Measurements from ENCODE around the gene PHACTR4.
A peak's percentile ranks its signal among the peaks of the same experiment; 100 is the strongest.
"Not testable (repeated sequence)": the region's sequence is repeated elsewhere in the genome, so short reads cannot be mapped to it uniquely, and the experiment has no call there.

The PHACTR4 gene

DNA sequence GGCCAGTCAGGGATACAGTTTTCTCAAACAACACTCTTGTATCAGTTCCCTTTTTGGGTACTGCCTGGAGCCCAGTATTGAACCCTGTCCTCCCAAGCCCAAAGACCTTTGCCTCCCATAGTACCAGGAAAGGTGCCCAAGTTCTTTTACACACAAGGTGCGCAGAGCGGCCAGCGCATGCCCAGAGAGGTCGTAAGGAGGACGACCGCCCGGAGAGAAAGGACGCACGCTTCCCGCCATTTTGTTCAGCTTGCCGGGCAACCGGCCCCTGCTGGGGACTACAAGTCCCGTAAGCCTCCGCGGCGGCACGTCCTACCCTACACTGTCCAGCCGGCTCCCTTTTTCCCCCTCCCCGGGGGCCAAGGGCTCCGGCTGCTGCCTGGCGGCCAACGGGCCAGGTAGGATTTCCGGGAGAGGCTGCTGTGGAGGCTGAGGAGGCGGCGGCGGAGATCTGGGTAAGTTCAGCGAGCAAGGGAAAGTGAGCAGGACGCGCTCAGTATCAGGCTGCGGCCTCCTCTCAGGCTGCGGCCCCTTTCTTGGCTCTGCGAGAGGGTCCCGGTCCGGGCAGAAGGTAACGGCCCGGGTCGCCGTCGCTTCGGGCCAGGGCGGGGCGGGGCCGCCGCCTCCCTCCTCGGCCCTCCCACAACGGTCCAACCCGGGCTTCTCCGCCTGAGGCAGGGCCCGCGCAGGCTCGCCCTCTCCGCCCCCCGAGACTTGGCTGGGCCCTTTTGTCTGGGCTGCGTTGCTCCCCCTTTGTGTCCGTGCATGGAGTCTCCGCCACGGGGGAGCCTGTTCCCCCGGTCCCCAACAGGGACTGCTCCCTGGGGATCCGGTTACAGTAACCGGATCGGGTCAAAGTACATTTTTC is at the start of gene PHACTR4:
TSS of gene PHACTR4 (plus strand) at position 370 of the 868 bp plus-strand sequence. CDS start 37,708 bp downstream, outside the sequence.
- Histone ChIP-seq H3K27ac (peak within 1 kb of the TSS; percentile 91), H2AFZ (peak within 1 kb of the TSS; percentile 91), H3K36me3 (ENCODE audit: control insufficient read depth, insufficient read depth, low read length) (no peaks in the 10 kb centered on the region), H3K9me3 (ENCODE audit: control insufficient read depth, low read length) (no peaks in the 10 kb centered on the region), H3K79me2 (peaks cover 3% of the 10 kb centered on the region), H3K4me1 (no peaks in the 10 kb centered on the region), H3K4me2 (ENCODE audit: low read length) (peak within 1 kb of the TSS; percentile 98), H3K27me3 (ENCODE audit: control insufficient read depth, insufficient read depth, low read length) (no peaks in the 10 kb centered on the region), H3K4me3 (ENCODE audit: low read depth, low read length) (peak within 1 kb of the TSS; percentile 95), H3K9ac (peak within 1 kb of the TSS; percentile 72)
- TF ChIP-seq, protein P1, sequence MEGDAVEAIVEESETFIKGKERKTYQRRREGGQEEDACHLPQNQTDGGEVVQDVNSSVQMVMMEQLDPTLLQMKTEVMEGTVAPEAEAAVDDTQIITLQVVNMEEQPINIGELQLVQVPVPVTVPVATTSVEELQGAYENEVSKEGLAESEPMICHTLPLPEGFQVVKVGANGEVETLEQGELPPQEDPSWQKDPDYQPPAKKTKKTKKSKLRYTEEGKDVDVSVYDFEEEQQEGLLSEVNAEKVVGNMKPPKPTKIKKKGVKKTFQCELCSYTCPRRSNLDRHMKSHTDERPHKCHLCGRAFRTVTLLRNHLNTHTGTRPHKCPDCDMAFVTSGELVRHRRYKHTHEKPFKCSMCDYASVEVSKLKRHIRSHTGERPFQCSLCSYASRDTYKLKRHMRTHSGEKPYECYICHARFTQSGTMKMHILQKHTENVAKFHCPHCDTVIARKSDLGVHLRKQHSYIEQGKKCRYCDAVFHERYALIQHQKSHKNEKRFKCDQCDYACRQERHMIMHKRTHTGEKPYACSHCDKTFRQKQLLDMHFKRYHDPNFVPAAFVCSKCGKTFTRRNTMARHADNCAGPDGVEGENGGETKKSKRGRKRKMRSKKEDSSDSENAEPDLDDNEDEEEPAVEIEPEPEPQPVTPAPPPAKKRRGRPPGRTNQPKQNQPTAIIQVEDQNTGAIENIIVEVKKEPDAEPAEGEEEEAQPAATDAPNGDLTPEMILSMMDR (IDR thresholded peaks at IDR 0.05), result no peak

DNA sequence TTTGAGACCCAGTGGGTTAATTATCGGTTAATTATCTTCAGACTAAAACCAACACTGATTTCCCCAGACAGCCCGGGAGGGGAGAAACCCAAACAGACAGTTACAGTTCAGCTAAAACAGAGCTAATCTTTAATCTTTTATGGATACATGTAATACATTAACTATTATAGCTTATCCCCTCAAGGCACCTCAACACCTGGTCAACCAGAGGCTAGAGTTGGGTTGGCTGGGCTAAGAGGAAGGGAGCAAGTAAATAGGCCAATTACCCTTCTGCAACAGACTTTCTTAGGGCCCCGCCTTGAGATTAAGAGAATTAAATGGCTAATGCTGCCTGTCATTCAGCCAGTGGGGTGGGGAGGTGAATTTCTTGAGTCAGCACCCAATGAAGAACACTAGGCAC is 47.3 kb upstream of the PHACTR4 start:
- Histone ChIP-seq H2AFZ (no peak overlapping the region), H3K9me3 (ENCODE audit: control insufficient read depth, low read length) (no peaks in the 10 kb centered on the region), H3K4me1 (no peaks in the 10 kb centered on the region), H3K27me3 (ENCODE audit: control insufficient read depth, insufficient read depth, low read length) (no peaks in the 10 kb centered on the region), H3K27ac (no peak overlapping the region), H3K79me2 (no peaks in the 10 kb centered on the region), H3K9ac (no peak overlapping the region), H3K4me2 (ENCODE audit: low read length) (no peak overlapping the region), H3K36me3 (ENCODE audit: control insufficient read depth, insufficient read depth, low read length) (no peaks in the 10 kb centered on the region), H3K4me3 (ENCODE audit: low read depth, low read length) (no peak overlapping the region)
- TF ChIP-seq, protein P1 (IDR thresholded peaks at IDR 0.05), result no peak

DNA sequence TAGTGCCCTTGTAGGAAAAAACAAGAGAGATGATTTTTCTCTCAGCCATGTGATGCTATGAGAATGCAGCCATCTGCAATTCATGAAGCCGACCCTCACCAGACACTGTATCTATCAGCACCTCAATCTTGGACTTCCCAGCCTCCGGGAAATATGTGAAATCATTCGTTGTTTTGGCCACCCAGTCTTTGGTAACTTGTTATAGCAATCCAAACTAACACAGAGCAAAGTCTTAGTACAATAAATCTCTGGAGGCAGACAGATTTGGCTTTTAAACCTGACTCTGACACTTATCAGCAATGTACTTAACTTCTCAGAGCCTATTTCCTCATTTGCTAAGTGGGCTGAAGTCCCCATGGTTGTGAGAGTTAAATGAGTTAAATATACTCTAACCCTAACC is 45.8 kb upstream of the PHACTR4 start:
- Histone ChIP-seq H3K36me3 (ENCODE audit: control insufficient read depth, insufficient read depth, low read length) (no peaks in the 10 kb centered on the region), H3K27ac (no peak overlapping the region), H3K27me3 (ENCODE audit: control insufficient read depth, insufficient read depth, low read length) (no peaks in the 10 kb centered on the region), H3K4me1 (no peaks in the 10 kb centered on the region), H3K4me2 (ENCODE audit: low read length) (no peak overlapping the region), H3K79me2 (no peaks in the 10 kb centered on the region), H2AFZ (no peak overlapping the region), H3K9me3 (ENCODE audit: control insufficient read depth, low read length) (no peaks in the 10 kb centered on the region), H3K4me3 (ENCODE audit: low read depth, low read length) (no peak overlapping the region), H3K9ac (no peak overlapping the region)
- TF ChIP-seq, protein P1 (IDR thresholded peaks at IDR 0.05), result no peak

DNA sequence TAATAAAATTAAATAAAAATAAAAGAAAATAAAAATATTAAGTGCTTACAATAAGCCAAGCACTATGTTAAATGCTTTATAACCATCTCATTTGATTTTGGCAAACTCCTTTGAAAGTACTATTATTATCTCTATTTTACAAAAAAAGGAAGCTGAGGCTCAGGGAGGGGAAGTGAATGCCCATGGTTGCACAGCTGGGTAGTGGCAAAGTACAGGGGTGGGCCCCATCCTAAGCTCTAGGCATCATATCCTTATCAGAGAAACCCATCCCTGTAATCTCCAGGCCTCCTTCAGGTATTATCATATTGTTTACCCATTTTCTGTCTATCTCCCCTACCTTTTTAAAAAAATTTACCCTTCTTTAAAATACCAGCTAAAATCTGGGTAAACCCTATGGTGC is 43.0 kb upstream of the PHACTR4 start:
- no peak overlapping the region for H3K27ac ChIP-seq
- H3K4me1 ChIP-seq, result no peaks in the 10 kb centered on the region
- no peak overlapping the region for H3K4me3 ChIP-seq (ENCODE audit: low read depth, low read length)
- H3K36me3 ChIP-seq (ENCODE audit: control insufficient read depth, insufficient read depth, low read length), result no peaks in the 10 kb centered on the region
- no peaks in the 10 kb centered on the region for H3K27me3 ChIP-seq (ENCODE audit: control insufficient read depth, insufficient read depth, low read length)
- H3K4me2 ChIP-seq (ENCODE audit: low read length), result no peak overlapping the region
- H3K9ac ChIP-seq, result no peak overlapping the region
- H3K9me3 ChIP-seq (ENCODE audit: control insufficient read depth, low read length), result no peaks in the 10 kb centered on the region
- H2AFZ ChIP-seq, result no peak overlapping the region
- H3K79me2 ChIP-seq, result no peaks in the 10 kb centered on the region
- TF ChIP-seq, protein P1 (IDR thresholded peaks at IDR 0.05), result no peak

DNA sequence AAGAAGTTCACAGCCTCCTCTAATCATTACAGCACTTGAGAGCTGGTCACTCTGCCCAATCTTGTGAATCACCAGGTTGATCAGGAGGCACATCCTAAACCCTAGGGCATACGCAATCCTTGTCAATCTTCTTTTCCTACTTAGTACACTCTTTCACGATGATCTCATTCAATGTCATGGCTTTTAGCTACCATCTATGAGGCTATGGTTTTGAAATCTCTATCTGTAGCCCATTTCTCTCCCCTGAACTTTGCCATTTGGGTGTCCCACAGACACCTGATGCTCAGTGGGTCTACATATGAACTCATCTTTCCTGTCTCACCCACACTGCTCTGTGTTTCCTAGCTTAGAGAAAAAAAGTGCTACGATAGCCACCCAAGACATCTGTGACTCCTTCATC is 42.6 kb upstream of the PHACTR4 start:
- Histone ChIP-seq H3K79me2 (no peaks in the 10 kb centered on the region), H2AFZ (no peak overlapping the region), H3K36me3 (ENCODE audit: control insufficient read depth, insufficient read depth, low read length) (no peaks in the 10 kb centered on the region), H3K9ac (no peak overlapping the region), H3K27ac (no peak overlapping the region), H3K4me2 (ENCODE audit: low read length) (no peak overlapping the region), H3K27me3 (ENCODE audit: control insufficient read depth, insufficient read depth, low read length) (no peaks in the 10 kb centered on the region), H3K9me3 (ENCODE audit: control insufficient read depth, low read length) (no peaks in the 10 kb centered on the region), H3K4me3 (ENCODE audit: low read depth, low read length) (no peak overlapping the region), H3K4me1 (no peaks in the 10 kb centered on the region)
- TF ChIP-seq, protein P1 (IDR thresholded peaks at IDR 0.05), result no peak

DNA sequence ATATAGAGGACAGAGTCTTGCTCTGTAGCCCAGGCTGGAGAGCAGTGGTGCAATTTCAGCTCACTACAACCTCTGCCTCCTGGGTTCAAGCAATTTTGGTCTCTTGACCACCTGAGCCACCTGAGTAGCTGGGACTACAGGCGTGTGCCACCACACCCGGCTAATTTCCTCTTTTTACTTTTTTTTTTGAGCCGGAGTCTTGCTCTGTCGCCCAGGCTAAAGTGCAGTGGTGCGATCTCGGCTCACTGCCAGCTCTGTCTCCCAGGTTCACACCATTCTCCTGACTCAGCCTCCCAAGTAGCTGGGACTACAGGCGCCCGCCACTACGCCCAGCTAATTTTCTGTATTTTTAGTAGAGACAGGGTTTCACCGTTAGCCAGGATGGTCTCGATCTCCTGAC is 42.1 kb upstream of the PHACTR4 start:
- H3K4me2 ChIP-seq (ENCODE audit: low read length); H3K79me2 ChIP-seq; H3K4me3 ChIP-seq (ENCODE audit: low read depth, low read length); H3K9me3 ChIP-seq (ENCODE audit: control insufficient read depth, low read length); H3K27me3 ChIP-seq (ENCODE audit: control insufficient read depth, insufficient read depth, low read length); H3K9ac ChIP-seq; H3K36me3 ChIP-seq (ENCODE audit: control insufficient read depth, insufficient read depth, low read length); H2AFZ ChIP-seq; H3K27ac ChIP-seq; H3K4me1 ChIP-seq: not testable (repeated sequence)

Data from parathyroid adenoma (tissue), 2 donors.